Measurements from ENCODE around the gene SOX9. TPM values are rescaled to one million over a fixed set of nuclear protein-coding genes. Genes with fewer than 3 reads are reported as not detected.

SOX9 gene
- total and polyA plus RNA-seq, 2 of the 8 experiments (the other 6 are each of a cell fraction or from before 2014, with no cell fraction given): 1.9 to 4.9 TPM

GRCh38 chr17:72139212-72139611, 18.4 kb downstream of the SOX9 start (continued):
- TF ChIP-seq FOSL1 (IDR thresholded peaks at IDR 0.05; ENCODE audit: insufficient read depth, low read depth, low read length): no peak
